ENCODE measurements around the gene RFX3. TPM values are rescaled to one million over a fixed set of nuclear protein-coding genes. Genes with fewer than 3 reads are reported as not detected.
A peak's percentile ranks its signal among the peaks of the same experiment; 100 is the strongest.

The RFX3 gene
- total and polyA plus RNA-seq, 2 of the 13 experiments (the other 11 are each of a cell fraction or from before 2014, with no cell fraction given): 2.7 to 5.3 TPM

- TF ChIP-seq, protein P1, sequence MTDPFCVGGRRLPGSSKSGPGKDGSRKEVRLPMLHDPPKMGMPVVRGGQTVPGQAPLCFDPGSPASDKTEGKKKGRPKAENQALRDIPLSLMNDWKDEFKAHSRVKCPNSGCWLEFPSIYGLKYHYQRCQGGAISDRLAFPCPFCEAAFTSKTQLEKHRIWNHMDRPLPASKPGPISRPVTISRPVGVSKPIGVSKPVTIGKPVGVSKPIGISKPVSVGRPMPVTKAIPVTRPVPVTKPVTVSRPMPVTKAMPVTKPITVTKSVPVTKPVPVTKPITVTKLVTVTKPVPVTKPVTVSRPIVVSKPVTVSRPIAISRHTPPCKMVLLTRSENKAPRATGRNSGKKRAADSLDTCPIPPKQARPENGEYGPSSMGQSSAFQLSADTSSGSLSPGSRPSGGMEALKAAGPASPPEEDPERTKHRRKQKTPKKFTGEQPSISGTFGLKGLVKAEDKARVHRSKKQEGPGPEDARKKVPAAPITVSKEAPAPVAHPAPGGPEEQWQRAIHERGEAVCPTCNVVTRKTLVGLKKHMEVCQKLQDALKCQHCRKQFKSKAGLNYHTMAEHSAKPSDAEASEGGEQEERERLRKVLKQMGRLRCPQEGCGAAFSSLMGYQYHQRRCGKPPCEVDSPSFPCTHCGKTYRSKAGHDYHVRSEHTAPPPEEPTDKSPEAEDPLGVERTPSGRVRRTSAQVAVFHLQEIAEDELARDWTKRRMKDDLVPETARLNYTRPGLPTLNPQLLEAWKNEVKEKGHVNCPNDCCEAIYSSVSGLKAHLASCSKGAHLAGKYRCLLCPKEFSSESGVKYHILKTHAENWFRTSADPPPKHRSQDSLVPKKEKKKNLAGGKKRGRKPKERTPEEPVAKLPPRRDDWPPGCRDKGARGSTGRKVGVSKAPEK (CRISPR knock-in tag; IDR thresholded peaks at IDR 0.05; ENCODE audit: borderline replicate concordance): no peak
- TF ChIP-seq, protein P2, sequence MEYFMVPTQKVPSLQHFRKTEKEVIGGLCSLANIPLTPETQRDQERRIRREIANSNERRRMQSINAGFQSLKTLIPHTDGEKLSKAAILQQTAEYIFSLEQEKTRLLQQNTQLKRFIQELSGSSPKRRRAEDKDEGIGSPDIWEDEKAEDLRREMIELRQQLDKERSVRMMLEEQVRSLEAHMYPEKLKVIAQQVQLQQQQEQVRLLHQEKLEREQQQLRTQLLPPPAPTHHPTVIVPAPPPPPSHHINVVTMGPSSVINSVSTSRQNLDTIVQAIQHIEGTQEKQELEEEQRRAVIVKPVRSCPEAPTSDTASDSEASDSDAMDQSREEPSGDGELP (IDR thresholded peaks at IDR 0.05; ENCODE audit: borderline replicate concordance, low read depth): peak; percentile 83; the same call in 1 of the 2 replicates
- TF ChIP-seq ZNF10 (CRISPR knock-in tag; IDR thresholded peaks at IDR 0.05; ENCODE audit: borderline replicate concordance, low read depth): no peak
- no peak for TF ChIP-seq XRCC5 (optimal IDR thresholded peaks at IDR 0.05; ENCODE audit: low read length)
- TF ChIP-seq JDP2 (CRISPR knock-in tag; IDR thresholded peaks at IDR 0.05; ENCODE audit: borderline replicate concordance): no peak
- no peak for TF ChIP-seq HOXA9 (CRISPR knock-in tag; IDR thresholded peaks at IDR 0.05; ENCODE audit: borderline replicate concordance)
- no peak for TF ChIP-seq ZFP82 (CRISPR knock-in tag; IDR thresholded peaks at IDR 0.05; ENCODE audit: borderline replicate concordance)
- TF ChIP-seq ZNF224 (CRISPR knock-in tag; IDR thresholded peaks at IDR 0.05): no peak
- TF ChIP-seq ATF2 (CRISPR knock-in tag; IDR thresholded peaks at IDR 0.05): no peak
- no peak for TF ChIP-seq ZNF292 (CRISPR knock-in tag; IDR thresholded peaks at IDR 0.05; ENCODE audit: borderline replicate concordance, low read depth)
- no peak for TF ChIP-seq NPAS2 (CRISPR knock-in tag; IDR thresholded peaks at IDR 0.05; ENCODE audit: borderline replicate concordance)
- TF ChIP-seq MAFG (CRISPR knock-in tag; IDR thresholded peaks at IDR 0.05): no peak
- TF ChIP-seq PITX1 (CRISPR knock-in tag; IDR thresholded peaks at IDR 0.05): no peak
- TF ChIP-seq ZKSCAN1 (IDR thresholded peaks at IDR 0.05; ENCODE audit: low read length): no peak
- TF ChIP-seq HMGA1 (CRISPR knock-in tag; conservative IDR thresholded peaks at IDR 0.05): no peak
- no peak for TF ChIP-seq ZNF282 (IDR thresholded peaks at IDR 0.05; ENCODE audit: partially characterized antibody)
- no peak for TF ChIP-seq ZNF788 (CRISPR knock-in tag; IDR thresholded peaks at IDR 0.05; ENCODE audit: borderline replicate concordance)
- TF ChIP-seq LCORL (IDR thresholded peaks at IDR 0.05): no peak
- TF ChIP-seq LCORL (CRISPR knock-in tag; IDR thresholded peaks at IDR 0.05): no peak
- TF ChIP-seq HDAC1 (CRISPR knock-in tag; IDR thresholded peaks at IDR 0.05): no peak
- no peak for TF ChIP-seq HOXA7 (CRISPR knock-in tag; IDR thresholded peaks at IDR 0.05)
Measured at GRCh38 chr9:3343671-3344070, 182.1 kb downstream of the RFX3 start (continued).

Data from HepG2 (cell line).